Hematopoietic multipotent progenitor cell treated with erythropoietin and hydrocortisone succinate and interleukin-3 and kit ligand, for 8 days (in vitro differentiated cells): ENCODE measurements around the gene ENAM.
"Not testable (repeated sequence)": the region's sequence is repeated elsewhere in the genome, so short reads cannot be mapped to it uniquely, and the experiment has no call there.

ENCODE experiments used
- DNase-seq: peaks from one replicate; pipeline ENCODE4 v3.0.0-alpha.2; 2015

ENAM gene

DNA sequence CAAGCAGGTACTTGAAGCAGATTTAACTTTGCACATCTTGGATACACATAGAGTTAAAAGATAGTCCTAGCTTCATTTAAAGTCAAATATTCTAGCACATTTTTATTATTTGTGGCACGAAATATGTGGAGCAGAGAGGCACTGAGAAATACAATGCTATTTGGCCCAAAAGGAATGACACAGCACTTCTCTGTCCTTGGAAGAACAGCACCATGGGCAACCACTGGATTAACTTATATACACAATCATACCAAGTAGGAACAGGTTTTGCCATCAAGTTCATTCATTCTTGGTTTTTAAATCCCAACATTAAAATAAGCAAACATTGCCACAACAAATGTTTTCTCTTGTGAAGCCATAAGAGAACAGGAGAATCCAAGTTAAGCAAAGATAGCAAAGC is 924 bp upstream of the ENAM start:
- no peak for DNase-seq

DNA sequence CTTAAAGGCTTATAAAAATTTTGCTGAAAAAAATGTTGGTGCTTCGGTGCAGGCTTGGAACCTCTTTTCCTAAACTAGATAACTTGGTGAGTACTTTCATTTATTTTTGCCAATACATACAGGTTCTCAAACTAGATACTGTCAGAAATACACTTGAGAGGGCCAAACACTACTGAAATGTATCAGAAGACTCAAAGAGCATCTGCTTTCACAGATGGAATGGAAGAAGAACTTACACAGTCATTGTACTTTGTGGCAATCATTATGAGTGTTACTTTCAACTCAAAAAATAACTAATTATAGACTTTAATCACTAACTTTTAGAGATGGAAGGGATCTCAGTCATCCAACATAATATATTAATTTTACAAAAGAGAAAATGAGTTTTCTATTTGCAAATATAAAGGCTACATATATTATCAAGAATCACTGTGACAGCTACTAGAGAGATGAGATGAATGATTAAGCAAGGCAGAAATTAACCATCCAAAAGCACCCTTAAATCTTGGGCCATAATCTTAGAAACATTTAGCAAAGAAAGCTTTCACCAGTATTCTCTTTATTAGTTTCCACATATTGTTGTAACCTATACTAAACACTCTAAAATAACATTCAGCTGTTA is 1.0 kb downstream of the ENAM start:
- DNase-seq, result no peak

GRCh38 chr4:70630162-70630561 is 1.6 kb downstream of the ENAM start:
- DNase-seq, result no peak

GRCh38 chr4:70632028-70632427 is 3.5 kb downstream of the ENAM start:
- no peak for DNase-seq

GRCh38 chr4:70634482-70634881 is 5.9 kb downstream of the ENAM start:
- DNase-seq, result no peak

- DNase-seq, result no peak
Measured at GRCh38 chr4:70637239-70637913, 8.8 kb downstream of the ENAM start.

- no peak for DNase-seq
Measured at GRCh38 chr4:70640192-70640591, 11.6 kb downstream of the ENAM start.

DNA sequence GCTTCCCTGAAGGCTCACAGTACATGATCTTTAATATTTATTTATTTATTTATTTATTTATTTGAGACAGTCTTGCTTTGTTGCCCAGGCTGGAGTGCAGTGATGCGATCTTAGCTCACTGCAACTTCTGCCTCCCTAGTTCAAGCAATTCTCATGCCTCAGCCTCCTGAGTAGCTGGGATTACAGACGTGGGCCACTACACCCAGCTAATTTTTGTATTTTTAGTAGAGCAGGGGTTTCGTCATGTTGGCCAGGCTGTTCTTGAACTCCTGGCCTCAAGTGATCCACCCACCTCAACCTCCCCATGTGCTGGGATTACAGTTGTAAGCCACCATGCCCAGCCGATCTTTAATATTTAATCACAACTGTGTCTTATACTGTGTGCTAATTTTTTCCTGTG is 22.2 kb downstream of the ENAM start:
- DNase-seq, result not testable (repeated sequence)

DNA sequence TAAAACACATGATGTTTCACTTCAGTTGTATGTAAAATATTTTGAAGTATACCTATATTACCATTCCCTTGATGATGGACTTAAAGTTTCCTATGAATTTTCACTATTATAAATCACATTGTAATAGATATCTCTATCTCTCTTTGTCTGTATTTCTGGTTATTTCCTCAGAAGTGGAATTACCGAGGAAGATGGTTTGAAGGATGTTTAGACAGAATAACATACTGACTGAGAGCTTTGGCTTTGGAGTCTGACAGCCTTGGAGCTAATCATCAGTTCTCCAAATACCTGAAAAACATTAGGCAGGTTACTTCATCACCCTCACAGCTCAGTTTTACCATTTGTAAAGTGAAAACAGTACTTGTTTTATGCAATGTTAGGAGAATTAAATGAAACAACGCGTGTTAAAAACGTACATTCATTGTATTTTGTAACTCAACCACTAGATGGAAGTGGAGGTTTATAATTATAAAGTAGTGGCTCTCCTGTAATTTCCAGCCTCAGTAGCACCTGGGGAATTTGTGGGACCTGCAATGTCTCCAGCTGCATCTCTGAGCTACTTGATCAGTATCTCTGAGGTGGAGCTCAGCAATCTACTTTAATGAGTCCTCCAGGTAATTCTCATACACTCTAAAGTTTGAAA is 23.4 kb downstream of the ENAM start:
- peak; percentile 61 for DNase-seq

DNA sequence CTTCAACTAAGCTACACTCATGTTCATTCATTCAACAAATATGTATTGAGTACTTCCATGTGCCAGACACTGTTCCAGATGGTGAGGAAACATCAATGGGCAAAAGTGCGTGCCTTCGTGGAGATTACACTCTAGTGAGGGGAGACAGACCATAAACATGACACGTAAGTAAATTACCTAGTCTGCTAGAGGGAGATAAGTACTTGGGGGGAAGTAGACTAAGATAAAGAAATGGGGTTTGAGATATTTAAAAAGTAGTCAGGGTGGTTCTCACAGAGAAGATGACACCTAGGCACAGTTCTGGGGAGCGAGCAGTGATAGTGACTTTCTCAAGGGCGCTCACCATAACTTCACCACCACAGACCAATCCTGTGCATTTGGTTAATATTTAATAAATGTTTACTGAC is 26.1 kb downstream of the ENAM start:
- peak; percentile 91 for DNase-seq

DNA sequence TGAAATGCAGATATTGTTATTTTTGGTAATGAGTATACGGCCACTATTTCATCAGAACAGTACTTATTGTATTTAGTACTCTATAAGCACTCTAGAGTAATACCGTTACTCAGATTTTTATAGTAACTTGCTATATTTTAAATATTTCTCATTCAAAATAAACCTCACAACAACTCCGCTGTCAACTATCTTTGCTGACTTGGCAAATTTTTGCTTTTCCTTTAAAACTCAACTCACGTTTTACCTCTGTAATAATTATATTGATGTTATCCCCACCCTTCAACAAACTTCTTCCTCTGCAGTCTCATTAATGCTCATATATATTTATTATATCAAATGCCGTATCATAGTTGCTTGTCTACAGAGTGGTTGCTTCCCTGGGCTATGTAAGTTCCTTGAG is 28.8 kb downstream of the ENAM start:
- no peak for DNase-seq

DNA sequence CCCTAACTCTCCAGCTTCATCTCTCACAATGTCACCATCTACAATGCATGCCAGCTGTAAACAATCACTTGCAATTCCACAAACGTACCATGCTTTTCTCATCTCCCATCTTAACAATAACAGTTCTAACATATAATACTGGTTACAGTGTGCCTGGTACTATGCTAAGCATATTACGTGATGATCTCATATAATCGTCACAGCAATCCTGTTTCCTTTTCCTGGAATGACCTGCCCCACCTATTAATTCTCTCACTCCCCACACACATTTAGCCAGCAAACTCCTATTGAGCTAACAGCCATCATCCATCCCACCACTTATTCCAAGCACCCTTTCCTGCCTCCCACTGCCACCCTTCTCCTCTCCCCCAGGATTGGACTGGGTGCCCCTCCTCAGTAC is 29.9 kb downstream of the ENAM start:
- no peak for DNase-seq

- no peak for DNase-seq
Measured at GRCh38 chr4:70660106-70660505, 31.6 kb downstream of the ENAM start.

- DNase-seq, result not testable (repeated sequence)
Measured at GRCh38 chr4:70661309-70661922, 32.9 kb downstream of the ENAM start.

DNA sequence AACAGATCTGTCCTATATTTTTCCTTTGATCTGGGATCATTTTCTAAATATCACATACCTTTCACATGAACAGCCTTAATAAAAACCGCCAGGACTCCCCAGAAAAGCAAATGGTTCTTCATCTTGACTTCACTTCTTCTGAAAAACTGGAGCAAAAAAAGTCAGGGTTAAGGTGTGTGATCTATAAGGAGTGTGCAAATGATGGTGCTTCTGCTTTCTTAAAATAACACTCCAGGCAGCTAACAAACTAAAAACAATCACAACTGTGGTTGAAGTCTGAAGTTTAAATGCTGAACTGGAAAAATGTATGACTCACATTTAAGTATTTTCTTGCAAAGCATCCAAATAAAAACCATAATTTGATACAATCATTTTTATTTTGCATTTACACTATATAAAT is 37.8 kb downstream of the ENAM start, which contains the start of gene JCHAIN:
Gene JCHAIN, minus strand, starts transcription at position 140 of the 400 bp plus-strand sequence. Its CDS starts 18 bp downstream, at position 122.
- no peak for DNase-seq

GRCh38 chr4:70667740-70668535 is 39.4 kb downstream of the ENAM start:
- no peak for DNase-seq

- DNase-seq, result no peak
Measured at GRCh38 chr4:70670332-70671014, 41.9 kb downstream of the ENAM start.

GRCh38 chr4:70671091-70671490 is 42.5 kb downstream of the ENAM start:
- DNase-seq, result no peak

DNA sequence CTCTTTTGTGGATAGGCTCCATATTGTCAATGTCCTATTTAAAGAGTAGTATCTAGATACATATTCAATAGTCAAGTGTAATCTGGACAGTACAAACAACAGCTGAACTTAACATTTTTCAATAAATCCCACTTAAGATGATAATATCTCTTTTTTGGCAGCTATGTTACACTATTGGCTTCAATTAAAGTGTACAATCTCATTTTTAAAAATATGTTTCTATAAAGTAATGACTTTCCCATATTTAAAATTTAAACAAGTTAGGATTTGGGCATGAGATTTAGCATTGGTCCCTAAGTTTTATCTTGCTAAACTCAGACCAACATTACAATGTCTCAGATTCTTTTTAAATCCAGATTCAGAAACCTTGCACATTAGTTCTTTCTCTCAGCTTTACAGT is 45.6 kb downstream of the ENAM start:
- no peak for DNase-seq

DNA sequence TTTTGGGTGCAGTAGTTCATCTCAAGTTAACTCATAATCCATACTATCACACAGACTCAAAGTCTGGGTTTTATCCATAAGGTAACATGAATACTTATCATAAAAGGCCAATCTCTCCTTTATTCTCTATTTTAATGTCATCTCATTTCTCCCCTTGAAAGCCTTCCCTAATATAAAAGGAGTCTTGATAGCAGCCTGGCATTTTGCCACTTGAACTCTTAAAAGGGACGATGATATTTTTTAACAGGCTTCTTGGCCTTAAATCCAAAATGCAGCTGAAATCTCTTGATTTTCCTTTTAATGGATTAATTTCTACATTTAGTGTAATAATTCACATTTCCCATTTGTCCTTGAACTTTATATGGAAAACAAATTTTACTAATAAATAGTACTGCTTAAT is 46.2 kb downstream of the ENAM start:
- DNase-seq, result no peak

DNA sequence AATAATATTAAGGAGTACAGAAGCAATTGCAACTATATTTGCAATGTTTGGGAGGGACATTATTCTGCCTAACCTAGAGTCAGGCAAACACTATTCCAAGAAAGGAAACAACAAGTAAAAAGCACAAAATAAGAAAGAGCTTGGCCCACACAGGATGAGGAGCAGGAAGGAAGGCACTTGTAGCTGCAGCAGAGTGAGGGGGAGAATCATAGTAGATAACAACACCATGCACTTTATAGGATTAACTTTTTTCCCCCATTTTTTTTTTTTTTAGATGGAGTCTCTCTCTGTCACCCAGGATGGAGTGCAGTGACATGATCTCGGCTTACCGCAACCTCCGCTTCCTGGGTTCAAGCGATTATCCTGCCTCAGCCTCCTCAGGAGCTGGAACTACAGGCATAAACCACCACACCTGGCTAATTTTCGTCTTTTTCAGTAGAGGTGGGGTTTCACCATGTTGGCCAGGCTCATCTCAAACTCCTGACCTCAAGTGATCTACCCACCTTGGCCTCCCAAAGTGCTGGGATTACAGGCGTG is 48.1 kb downstream of the ENAM start:
- DNase-seq, result no peak

GRCh38 chr4:70678383-70678999 is 49.9 kb downstream of the ENAM start:
- DNase-seq, result no peak
